ENCODE results near the gene STMN1.

STMN1 gene

GRCh38 chr1:25890239-25891034 is 15.8 kb downstream of the STMN1 start:
- Histone ChIP-seq H3K27me3 (ENCODE audit: control insufficient read depth, low read length) (no peaks in the 10 kb centered on the region), H3K9me2 (replicated peaks; ENCODE audit: control insufficient read depth, low read length) (no peaks in the 10 kb centered on the region), H3K4me1 (ENCODE audit: control insufficient read depth, low read length) (peaks cover 4% of the 10 kb centered on the region), H3K27ac (ENCODE audit: low read depth, low read length) (no peak overlapping the region), H3K79me2 (ENCODE audit: control insufficient read depth, low read length) (no peaks in the 10 kb centered on the region), H4K20me1 (ENCODE audit: control insufficient read depth, insufficient read depth, low read depth, low read length) (no peaks in the 10 kb centered on the region), H3F3A (ENCODE audit: control insufficient read depth, insufficient read depth) (no peaks in the 10 kb centered on the region), H3K4me3 (ENCODE audit: low read length) (no peak overlapping the region), H3K4me2 (ENCODE audit: low read length) (no peak overlapping the region), H3K9me3 (ENCODE audit: control insufficient read depth, insufficient read depth, low read length) (no peaks in the 10 kb centered on the region), H3K36me3 (ENCODE audit: control insufficient read depth, low read length) (peaks cover 10% of the 10 kb centered on the region)
- TF ChIP-seq, protein P1, sequence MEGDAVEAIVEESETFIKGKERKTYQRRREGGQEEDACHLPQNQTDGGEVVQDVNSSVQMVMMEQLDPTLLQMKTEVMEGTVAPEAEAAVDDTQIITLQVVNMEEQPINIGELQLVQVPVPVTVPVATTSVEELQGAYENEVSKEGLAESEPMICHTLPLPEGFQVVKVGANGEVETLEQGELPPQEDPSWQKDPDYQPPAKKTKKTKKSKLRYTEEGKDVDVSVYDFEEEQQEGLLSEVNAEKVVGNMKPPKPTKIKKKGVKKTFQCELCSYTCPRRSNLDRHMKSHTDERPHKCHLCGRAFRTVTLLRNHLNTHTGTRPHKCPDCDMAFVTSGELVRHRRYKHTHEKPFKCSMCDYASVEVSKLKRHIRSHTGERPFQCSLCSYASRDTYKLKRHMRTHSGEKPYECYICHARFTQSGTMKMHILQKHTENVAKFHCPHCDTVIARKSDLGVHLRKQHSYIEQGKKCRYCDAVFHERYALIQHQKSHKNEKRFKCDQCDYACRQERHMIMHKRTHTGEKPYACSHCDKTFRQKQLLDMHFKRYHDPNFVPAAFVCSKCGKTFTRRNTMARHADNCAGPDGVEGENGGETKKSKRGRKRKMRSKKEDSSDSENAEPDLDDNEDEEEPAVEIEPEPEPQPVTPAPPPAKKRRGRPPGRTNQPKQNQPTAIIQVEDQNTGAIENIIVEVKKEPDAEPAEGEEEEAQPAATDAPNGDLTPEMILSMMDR (IDR thresholded peaks at IDR 0.05; ENCODE audit: low read depth, low read length, poor library complexity, severe bottlenecking): no peak
- no peak for TF ChIP-seq EZH2phosphoT487 (IDR thresholded peaks at IDR 0.05; ENCODE audit: borderline replicate concordance, low read length)

GRCh38 chr1:25889470-25889869 is 16.7 kb downstream of the STMN1 start:
- Histone ChIP-seq H3K27ac (ENCODE audit: low read depth, low read length) (no peak overlapping the region), H3K4me1 (ENCODE audit: control insufficient read depth, low read length) (no peaks in the 10 kb centered on the region), H3K79me2 (ENCODE audit: control insufficient read depth, low read length) (no peaks in the 10 kb centered on the region), H4K20me1 (ENCODE audit: control insufficient read depth, insufficient read depth, low read depth, low read length) (no peaks in the 10 kb centered on the region), H3K27me3 (ENCODE audit: control insufficient read depth, low read length) (no peaks in the 10 kb centered on the region), H3K4me2 (ENCODE audit: low read length) (no peak overlapping the region), H3K9me2 (replicated peaks; ENCODE audit: control insufficient read depth, low read length) (no peaks in the 10 kb centered on the region), H3K4me3 (ENCODE audit: low read length) (no peak overlapping the region), H3F3A (ENCODE audit: control insufficient read depth, insufficient read depth) (no peaks in the 10 kb centered on the region), H3K36me3 (ENCODE audit: control insufficient read depth, low read length) (peaks cover 7% of the 10 kb centered on the region), H3K9me3 (ENCODE audit: control insufficient read depth, insufficient read depth, low read length) (no peaks in the 10 kb centered on the region)
- no peak for TF ChIP-seq EZH2phosphoT487 (IDR thresholded peaks at IDR 0.05; ENCODE audit: borderline replicate concordance, low read length)
- TF ChIP-seq, protein P1 (IDR thresholded peaks at IDR 0.05; ENCODE audit: low read depth, low read length, poor library complexity, severe bottlenecking): no peak

DNA sequence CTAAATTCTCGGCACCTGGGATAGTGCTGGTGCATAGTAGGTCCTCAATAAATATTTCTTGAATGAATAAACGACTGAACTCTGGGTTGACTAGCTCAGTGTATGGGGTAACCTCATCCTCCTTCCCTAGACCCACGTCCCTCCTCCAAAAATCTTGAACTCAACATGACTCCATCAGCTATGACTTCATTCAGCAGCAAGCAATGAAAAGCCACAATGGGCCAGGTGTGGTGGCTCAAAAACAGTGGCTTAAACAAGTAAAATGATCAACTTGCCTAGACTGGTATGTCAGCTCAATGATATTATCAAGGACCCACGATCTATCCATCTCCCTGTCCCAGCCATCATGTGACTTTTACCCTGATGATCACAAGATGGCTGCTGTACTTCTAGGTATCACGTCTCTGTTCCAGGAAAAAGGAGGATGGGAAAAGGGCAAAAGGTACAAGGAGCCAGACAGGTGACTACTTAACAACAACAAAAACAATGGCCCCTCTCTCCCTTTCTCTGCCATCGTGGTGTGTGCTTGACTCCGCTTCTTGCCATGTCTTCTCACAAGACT is 17.7 kb downstream of the STMN1 start:
- Histone ChIP-seq H3K36me3 (ENCODE audit: control insufficient read depth, low read length) (no peaks in the 10 kb centered on the region; the same call in 1 of the 2 replicates), H3K79me2 (ENCODE audit: control insufficient read depth, low read length) (no peaks in the 10 kb centered on the region), H3K27ac (ENCODE audit: low read depth, low read length) (no peak overlapping the region), H3K4me1 (ENCODE audit: control insufficient read depth, low read length) (no peaks in the 10 kb centered on the region), H3F3A (ENCODE audit: control insufficient read depth, insufficient read depth) (no peaks in the 10 kb centered on the region), H3K9me3 (ENCODE audit: control insufficient read depth, insufficient read depth, low read length) (no peaks in the 10 kb centered on the region), H3K4me2 (ENCODE audit: low read length) (no peak overlapping the region), H3K27me3 (ENCODE audit: control insufficient read depth, low read length) (no peaks in the 10 kb centered on the region), H3K4me3 (ENCODE audit: low read length) (no peak overlapping the region), H4K20me1 (ENCODE audit: control insufficient read depth, insufficient read depth, low read depth, low read length) (no peaks in the 10 kb centered on the region), H3K9me2 (replicated peaks; ENCODE audit: control insufficient read depth, low read length) (no peaks in the 10 kb centered on the region)
- TF ChIP-seq EZH2phosphoT487 (IDR thresholded peaks at IDR 0.05; ENCODE audit: borderline replicate concordance, low read length): no peak
- TF ChIP-seq, protein P1 (IDR thresholded peaks at IDR 0.05; ENCODE audit: low read depth, low read length, poor library complexity, severe bottlenecking): no peak
